Pancreas (tissue), 10 donors: Measurements from ENCODE around the gene PPFIBP1. TPM values are rescaled to one million over a fixed set of nuclear protein-coding genes. Genes with fewer than 3 reads are reported as not detected.
A peak's percentile ranks its signal among the peaks of the same experiment; 100 is the strongest.

Experiments
- ATAC-seq, 4 donors: fragments of 200-7000 bp; cut with Tn5 transposase; one replicate each; pipeline versions ENCODE4 v1.8.0 to v1.9.1; 2020; ENCODE audit warnings: mild to moderate bottlenecking in 4 of 4, moderate library complexity in 4 of 4
- DNase-seq, 6 donors: peaks; one replicate each; pipeline ENCODE4 v3.0.0-alpha.2; 2020
- FAIRE-seq: peaks from 2 replicates; lab custom pipeline; 2012; peaks lifted over from hg19 to GRCh38; lab: Jason Lieb, UNC
- H3K27ac ChIP-seq, 4 donors: fragments of 200-600 bp; sonication (generic); 1 replicate in 3 of 4; 2 replicates in 1 of 4; pipeline versions ENCODE4 v1.5.0 to v1.8.0; 2020
- H3K27me3 ChIP-seq, 4 donors: fragments of 200-600 bp; one replicate each; pipeline ENCODE4 v1.8.0; 2021
- H3K36me3 ChIP-seq, 3 donors: fragments of 200-600 bp; sonication (generic) in 1 of 3; one replicate each; pipeline versions ENCODE4 v1.5.0 to v1.8.0; 2020 to 2021
- H3K4me1 ChIP-seq, 3 donors: fragments of 200-600 bp; one replicate each; pipeline ENCODE4 v1.8.0; 2021
- H3K4me3 ChIP-seq, 4 donors: fragments of 200-600 bp; sonication (generic) in 2 of 4; one replicate each; pipeline versions ENCODE4 v1.5.0 to v1.8.0; 2020 to 2021
- H3K9me3 ChIP-seq, 4 donors: fragments of 200-600 bp; one replicate each; pipeline ENCODE4 v1.8.0; 2021
- CTCF ChIP-seq, 4 donors: fragments of 200-600 bp; sonication (generic) in 3 of 4; IDR thresholded peaks; one replicate each; pipeline versions ENCODE4 v1.5.0 to v1.8.0; 2021; ENCODE audit warnings: antibody characterized with exemption in 4 of 4
- WGBS, 2 donors: extraction: QIAGEN DNeasy Blood & Tissue Kit; methylation state at CpG; one replicate each; pipeline ENCODE4 v1.1.7; 2013; 5-methylcytosine and 5-hydroxymethylcytosine counted together
- intact Hi-C, 3 donors: fragments of 100-400 bp; cut with DNase I; formaldehyde crosslinking; loops; one replicate each; pipeline versions ENCODE4 v1.11.1 to v1.14.2; 2022
- polyA plus RNA-seq, 2 donors: library from polyadenylated mRNA; stranded (reverse); fragments of 200-250 nt; gene quantifications; one replicate each; pipeline ENCODE4 v1.2.3, GENCODE V29; 2013
- total RNA-seq, 6 donors: library from RNA; stranded (reverse); fragmentation: NEBNext Ultra II Directional in 4 of 6; extraction: Animal tissue kit (Norgen Biotek cat#: 25700) in 4 of 6; gene quantifications; one replicate each; pipeline versions ENCODE4 v1.2.1 to v1.2.4, GENCODE V29; 2021 to 2023
- donor health status: healthy with polysubstance abuse.
- donor health status: DM: no; HTN: no; CAD: no; lungs with moderate emphysema.
- donor health status: DM: no; HTN: no; CAD: no.
- donor health status: control.
- donor health status: control.
- donor health status: Bipolar disorder and iron deficiency.
- donor health status: DM: yes; HTN: yes; CAD: no.
- donor health status: DM: no; HTN: no; CAD: no.
- donor health status: DM: no; HTN: no; CAD: no.
- donor health status: DM: yes; HTN: yes; CAD: no.

Gene PPFIBP1
- total and polyA plus RNA-seq, 8 donors: 12.1 to 50.3 (median 32.9) TPM

DNA sequence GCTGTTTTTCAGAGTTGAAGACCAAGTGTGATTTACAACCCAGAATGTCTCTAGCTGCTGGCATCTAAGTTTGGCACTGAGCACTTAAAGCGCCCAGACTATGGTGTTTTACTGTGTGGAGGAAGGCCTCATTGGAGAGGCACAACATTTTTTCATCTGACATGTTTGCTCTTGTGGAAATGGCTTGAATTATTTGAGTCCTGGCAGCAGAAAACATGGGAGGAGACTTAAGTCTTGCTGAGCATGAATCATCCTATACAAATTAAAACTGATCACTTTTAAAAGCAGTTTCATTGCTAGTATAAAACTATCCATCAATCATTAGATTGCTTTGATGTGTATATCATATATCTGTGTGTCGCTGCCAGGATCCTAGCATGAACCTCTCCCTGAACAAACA is 86.4 kb downstream of the PPFIBP1 start:
- FAIRE-seq: no peak
- peaks cover 4 to 30% (median 28%) of the 10 kb centered on the region in 3 donors for H3K4me1 ChIP-seq
- DNase-seq: no peak
- ATAC-seq: peak in 3 of 4 donors; percentile 23 to 67 (median 46)
- no peaks in the 10 kb centered on the region for H3K27me3 ChIP-seq
- no peak overlapping the region for H3K27ac ChIP-seq
- no peaks in the 10 kb centered on the region for H3K36me3 ChIP-seq
- WGBS, 2 donors: 60 to 63% methylated on average over 2 of the region's 2 CpGs
- no peak for TF ChIP-seq CTCF (IDR thresholded peaks at IDR 0.05)
- no peak overlapping the region for H3K4me3 ChIP-seq
- intact Hi-C loops: no loop called here
- no peaks in the 10 kb centered on the region for H3K9me3 ChIP-seq

GRCh38 chr12:27614386-27614785 is 90.4 kb downstream of the PPFIBP1 start:
- Histone ChIP-seq H3K27ac (no peak overlapping the region), H3K4me1 (peaks cover 0 to 12% (median 7%) of the 10 kb centered on the region in 3 donors), H3K4me3 (no peak overlapping the region), H3K9me3 (no peaks in the 10 kb centered on the region), H3K27me3 (no peaks in the 10 kb centered on the region), H3K36me3 (no peaks in the 10 kb centered on the region)
- DNase-seq (no peak), ATAC-seq (no peak), FAIRE-seq (no peak)
- WGBS, 2 donors: 96 to 97% methylated on average over 3 of the region's 3 CpGs
- intact Hi-C loops: no loop called here
- TF ChIP-seq CTCF (IDR thresholded peaks at IDR 0.05): no peak

GRCh38 chr12:27614866-27615265 is 90.9 kb downstream of the PPFIBP1 start:
- H3K27ac ChIP-seq: no peak overlapping the region
- FAIRE-seq (no peak), DNase-seq (no peak), ATAC-seq (no peak)
- H3K27me3 ChIP-seq: no peaks in the 10 kb centered on the region
- 95 to 97% methylated on average over 3 of the region's 3 CpGs for WGBS, 2 donors
- no peaks in the 10 kb centered on the region for H3K36me3 ChIP-seq
- intact Hi-C loops: no loop called here
- TF ChIP-seq CTCF (IDR thresholded peaks at IDR 0.05): no peak
- H3K9me3 ChIP-seq: no peaks in the 10 kb centered on the region
- H3K4me3 ChIP-seq: no peak overlapping the region
- H3K4me1 ChIP-seq: peaks cover 0 to 10% (median 7%) of the 10 kb centered on the region in 3 donors

DNA sequence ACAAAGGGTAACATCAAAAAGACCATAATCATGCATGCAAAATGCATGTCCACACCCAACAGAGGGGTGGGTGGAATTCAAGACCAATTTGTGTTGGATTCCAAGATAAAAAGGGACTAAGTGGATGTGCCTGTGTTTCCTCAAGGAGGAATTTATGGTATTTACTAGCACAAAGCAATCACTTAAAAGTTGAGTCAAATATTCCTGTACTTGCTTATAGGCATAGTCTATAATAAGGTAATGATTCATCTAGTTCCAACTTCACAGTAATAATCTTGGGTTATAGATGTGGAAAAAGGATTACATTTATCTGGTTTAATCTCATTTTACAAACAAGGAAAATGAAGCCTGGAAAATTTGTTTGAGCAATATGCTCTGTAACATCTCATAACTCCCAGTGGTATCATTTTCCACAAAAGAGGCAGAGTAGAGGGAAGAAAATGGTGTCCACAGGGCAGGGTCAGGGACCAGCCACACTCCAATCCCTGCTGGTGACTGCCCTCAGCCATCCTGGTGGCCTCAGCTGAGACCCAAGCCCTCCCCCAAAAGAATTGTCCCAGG is 91.4 kb downstream of the PPFIBP1 start:
- no peak for ATAC-seq
- Histone ChIP-seq H3K27ac (no peak overlapping the region), H3K9me3 (no peaks in the 10 kb centered on the region), H3K27me3 (no peaks in the 10 kb centered on the region), H3K4me3 (no peak overlapping the region), H3K36me3 (no peaks in the 10 kb centered on the region), H3K4me1 (peaks cover 0 to 6% (median 5%) of the 10 kb centered on the region in 3 donors)
- intact Hi-C loops: no loop called here
- TF ChIP-seq CTCF (IDR thresholded peaks at IDR 0.05): no peak
- FAIRE-seq: no peak
- DNase-seq: no peak

DNA sequence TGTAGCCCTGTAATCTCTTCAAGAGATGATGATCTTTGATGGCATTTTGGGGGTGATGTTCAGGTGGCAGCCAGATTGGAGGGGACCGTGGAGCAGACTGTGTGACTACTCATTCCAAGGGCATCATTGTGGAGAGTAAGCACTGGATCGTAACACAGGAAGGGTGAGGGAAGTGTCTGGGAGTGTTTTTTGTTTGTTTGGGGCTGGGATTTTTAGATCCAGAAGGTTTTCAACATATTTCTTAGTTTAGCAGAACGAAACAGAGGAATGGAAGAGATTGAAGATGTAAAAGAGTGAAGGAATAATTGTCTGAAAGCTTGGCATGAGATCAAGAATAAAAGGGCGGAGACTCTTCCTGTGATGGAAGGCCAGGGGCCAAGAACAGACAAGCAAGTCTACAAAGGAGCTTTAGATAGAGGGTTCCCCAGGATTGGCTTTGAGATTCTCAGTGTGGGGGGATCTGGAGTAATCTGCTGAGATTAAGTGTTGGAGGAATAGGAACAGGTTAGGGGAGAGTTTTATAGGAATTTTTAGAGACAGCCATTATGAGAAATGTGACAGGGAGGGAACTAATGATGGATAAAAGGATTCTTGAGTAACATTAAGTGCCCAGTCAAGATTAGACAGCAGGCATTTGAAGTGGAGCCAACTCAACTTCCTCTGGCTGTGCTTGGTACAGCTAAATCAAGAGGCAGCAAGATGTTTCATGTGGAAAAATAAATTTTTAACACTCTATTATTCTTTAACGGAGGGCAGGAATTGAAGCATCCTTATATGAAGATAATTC is 92.5 kb downstream of the PPFIBP1 start:
- no peak for ATAC-seq
- no peak for FAIRE-seq
- no peaks in the 10 kb centered on the region for H3K36me3 ChIP-seq
- H3K27me3 ChIP-seq: no peaks in the 10 kb centered on the region
- H3K4me3 ChIP-seq: no peak overlapping the region
- H3K4me1 ChIP-seq: no peaks in the 10 kb centered on the region
- H3K9me3 ChIP-seq: no peaks in the 10 kb centered on the region
- intact Hi-C loops: no loop called here
- DNase-seq: no peak
- WGBS, 2 donors: 87 to 88% methylated on average over 5 of the region's 5 CpGs
- TF ChIP-seq CTCF (IDR thresholded peaks at IDR 0.05): no peak
- H3K27ac ChIP-seq: no peak overlapping the region
